ENCODE results near the gene CDK2. TPM values are rescaled to one million over a fixed set of nuclear protein-coding genes. Genes with fewer than 3 reads are reported as not detected.
"Not testable (repeated sequence)": the region's sequence is repeated elsewhere in the genome, so short reads cannot be mapped to it uniquely, and the experiment has no call there.

CDK2 gene
- total RNA-seq = 11.6 TPM
- long read RNA-seq, transcript CDK2-201 (7 exons, 2,296 nt) = major isoform, 13 of 14 reads
- long read RNA-seq, partial matches to known transcripts = 0 of 14 reads
- long read RNA-seq, other reads (novel, unspliced or antisense) = 0 of 14 reads

DNA sequence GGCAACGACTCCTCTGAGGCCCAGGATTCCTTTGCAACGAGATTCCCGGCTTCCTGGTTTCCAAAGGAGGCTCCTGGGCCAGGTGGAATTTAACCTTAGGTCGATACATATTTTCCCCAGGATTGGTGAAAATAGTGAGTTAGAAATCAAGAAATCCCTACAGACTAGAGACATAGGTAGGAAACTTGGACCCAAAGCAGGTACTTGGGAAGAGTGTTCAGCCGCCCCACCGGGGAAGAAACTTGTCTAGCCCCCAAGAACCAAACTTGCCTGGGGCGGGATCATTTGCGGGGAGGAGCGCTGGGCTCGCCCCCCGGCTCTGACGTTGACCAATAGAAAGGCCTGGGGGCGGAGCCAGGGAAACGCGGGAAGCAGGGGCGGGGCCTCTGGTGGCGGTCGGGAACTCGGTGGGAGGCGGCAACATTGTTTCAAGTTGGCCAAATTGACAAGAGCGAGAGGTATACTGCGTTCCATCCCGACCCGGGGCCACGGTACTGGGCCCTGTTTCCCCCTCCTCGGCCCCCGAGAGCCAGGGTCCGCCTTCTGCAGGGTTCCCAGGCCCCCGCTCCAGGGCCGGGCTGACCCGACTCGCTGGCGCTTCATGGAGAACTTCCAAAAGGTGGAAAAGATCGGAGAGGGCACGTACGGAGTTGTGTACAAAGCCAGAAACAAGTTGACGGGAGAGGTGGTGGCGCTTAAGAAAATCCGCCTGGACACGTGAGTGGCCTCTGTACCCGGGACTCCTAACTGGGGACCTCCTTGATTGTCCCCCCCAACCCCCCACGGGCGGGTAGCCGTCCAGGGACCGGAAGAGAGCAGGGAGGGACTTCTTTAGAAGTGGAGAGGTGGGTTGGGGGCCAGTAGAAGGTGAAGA is at the start of gene CDK2:
TSS of gene CDK2 (plus strand) at position 423 of the 874 bp plus-strand sequence. CDS start at position 602, 179 bp downstream.
- intact Hi-C loops (cut with DNase I) = loop anchor here (2.0 kb wide), 1 partner anchor 34 kb away; no protein-coding TSS in a partner anchor
- DNase-seq (ENCODE audit: missing footprints) (peak; percentile 95), ATAC-seq (peak; percentile 95)

GRCh38 chr12:55919032-55919431 is 47.6 kb upstream of the CDK2 start:
- ATAC-seq; DNase-seq (ENCODE audit: missing footprints); intact Hi-C loops (cut with DNase I): not testable (repeated sequence)

GRCh38 chr12:55922126-55922525 is 44.5 kb upstream of the CDK2 start:
- intact Hi-C loops (cut with DNase I) = no loop called here
- ATAC-seq = no peak
- DNase-seq (ENCODE audit: missing footprints) = no peak

- ATAC-seq; intact Hi-C loops (cut with DNase I); DNase-seq (ENCODE audit: missing footprints): not testable (repeated sequence)
Observed at GRCh38 chr12:55923648-55924047, 43.0 kb upstream of the CDK2 start.

DNA sequence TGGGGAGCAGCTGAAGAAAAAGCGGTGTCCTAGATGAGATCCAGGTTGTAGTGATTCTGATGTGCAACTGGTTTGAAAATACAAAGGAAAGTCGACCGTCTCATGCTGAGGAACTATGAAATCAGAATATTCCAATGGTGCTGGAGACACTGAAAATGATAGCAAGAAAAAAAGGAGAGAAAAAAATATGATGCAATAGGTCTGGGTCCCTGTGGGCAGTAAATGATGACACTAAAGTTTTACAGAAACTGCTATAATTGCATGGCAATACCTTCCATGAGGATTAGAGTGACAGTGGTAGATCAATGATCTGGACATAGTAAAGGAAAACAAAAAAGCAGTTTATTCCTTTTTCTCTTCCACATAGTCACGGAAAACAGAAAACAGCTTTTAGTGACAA is 41.3 kb upstream of the CDK2 start:
- no peak for DNase-seq (ENCODE audit: missing footprints)
- intact Hi-C loops (cut with DNase I) = no loop called here
- ATAC-seq = no peak

DNA sequence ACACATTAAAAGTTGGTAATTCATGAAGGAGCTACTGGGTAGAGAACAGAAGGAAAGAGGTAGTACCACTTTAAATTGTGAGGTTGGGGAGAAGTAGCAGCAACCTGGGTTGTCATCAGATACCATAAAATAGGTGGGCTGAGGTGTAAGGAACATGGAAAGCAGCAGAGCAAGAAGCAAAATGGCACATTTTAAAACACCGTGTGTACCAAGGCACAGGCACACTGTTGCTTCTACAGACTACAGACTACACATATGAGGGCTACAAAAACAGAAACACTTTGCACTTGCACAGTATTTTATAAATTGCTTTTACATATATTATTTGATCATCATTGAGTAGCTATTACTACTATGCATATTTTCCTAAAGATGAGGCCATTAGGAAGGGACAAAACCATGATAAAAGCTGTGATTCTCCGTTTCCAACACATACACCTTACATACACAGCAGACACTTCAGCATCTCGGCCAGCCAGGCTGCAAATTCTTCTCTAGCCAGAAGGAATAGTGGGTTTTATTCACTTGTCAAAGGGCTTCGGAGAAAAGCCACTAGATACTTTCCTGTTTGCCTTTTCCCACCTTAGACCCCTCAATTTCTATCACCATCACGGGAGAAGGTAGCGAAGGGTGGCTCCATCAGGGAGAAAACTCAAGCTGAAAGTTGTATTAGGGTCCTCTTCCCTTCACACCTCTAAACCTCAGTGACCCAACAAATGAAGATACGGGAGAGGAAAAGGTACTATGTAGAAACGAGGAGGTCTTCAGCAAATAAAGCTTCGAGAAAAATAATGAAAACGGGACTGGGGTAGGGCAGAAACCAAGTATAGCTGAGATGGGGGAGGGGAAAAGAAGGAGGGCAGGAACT is 40.5 kb upstream of the CDK2 start:
- DNase-seq (ENCODE audit: missing footprints) = no peak
- intact Hi-C loops (cut with DNase I) = loop anchor here (2.0 kb wide), 3 partner anchors 47 to 97 kb away; partner anchors contain the start of gene DNAJC14
- no peak for ATAC-seq

DNA sequence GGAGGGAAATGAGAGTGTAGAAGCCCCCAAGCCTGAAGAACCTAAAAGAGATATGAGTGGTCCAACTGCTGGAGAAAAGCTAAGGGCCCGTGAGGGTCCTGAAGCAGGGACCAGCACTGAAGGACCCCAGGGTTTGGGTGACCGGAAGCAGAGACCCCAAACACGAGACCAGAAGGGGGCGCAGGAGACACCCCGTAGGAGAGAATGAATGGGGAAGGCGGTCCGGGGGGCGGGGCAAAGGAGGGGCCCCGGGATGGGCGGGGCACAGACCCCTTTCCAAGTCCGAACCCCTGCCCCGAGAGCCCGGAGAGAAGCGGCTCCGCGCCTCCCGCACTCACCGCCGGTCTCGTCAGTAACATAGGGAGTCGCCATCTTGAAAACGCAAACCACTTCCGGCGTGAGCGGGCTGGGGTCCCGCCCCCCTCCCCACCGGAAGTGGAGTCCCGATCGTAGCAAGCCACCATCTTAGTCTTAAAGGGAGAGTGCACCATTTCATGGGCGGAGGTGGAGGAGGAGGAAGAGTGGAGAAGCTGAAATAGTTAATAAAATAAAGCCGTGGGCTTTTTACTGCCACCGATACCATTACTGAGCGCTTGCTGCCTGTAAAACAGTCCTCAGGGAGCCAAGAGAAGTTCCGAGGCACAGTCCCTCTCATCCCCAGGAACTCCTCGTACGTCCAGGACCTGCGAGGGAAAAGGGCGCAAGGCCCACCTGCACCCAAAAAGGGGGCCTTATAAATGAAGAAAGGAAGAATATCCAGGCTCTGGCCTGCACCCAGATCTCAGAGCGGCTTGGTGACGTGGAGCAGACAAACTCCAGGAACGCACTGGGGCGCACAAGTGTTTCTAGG is 39.7 kb upstream of the CDK2 start:
- peak; percentile 92 for DNase-seq (ENCODE audit: missing footprints)
- intact Hi-C loops (cut with DNase I) = loop anchor here (2.0 kb wide), 3 partner anchors 46 to 98 kb away; partner anchors contain the start of gene DNAJC14
- ATAC-seq = peak; percentile 88

- intact Hi-C loops (cut with DNase I) = loop anchor here (2.0 kb wide), 3 partner anchors 45 to 99 kb away; partner anchors contain the start of gene DNAJC14
- ATAC-seq = peak; percentile 73
- peak; percentile 90 for DNase-seq (ENCODE audit: missing footprints)
Observed at GRCh38 chr12:55927588-55928502, 38.8 kb upstream of the CDK2 start, which contains the start of gene PYM1. PYM1 (minus strand) TSS chr12:55927894; CDS start chr12:55927761, 133 bp downstream.

GRCh38 chr12:55929306-55929791 is 37.3 kb upstream of the CDK2 start:
- intact Hi-C loops (cut with DNase I) = no loop called here
- ATAC-seq (no peak), DNase-seq (ENCODE audit: missing footprints) (no peak)

DNA sequence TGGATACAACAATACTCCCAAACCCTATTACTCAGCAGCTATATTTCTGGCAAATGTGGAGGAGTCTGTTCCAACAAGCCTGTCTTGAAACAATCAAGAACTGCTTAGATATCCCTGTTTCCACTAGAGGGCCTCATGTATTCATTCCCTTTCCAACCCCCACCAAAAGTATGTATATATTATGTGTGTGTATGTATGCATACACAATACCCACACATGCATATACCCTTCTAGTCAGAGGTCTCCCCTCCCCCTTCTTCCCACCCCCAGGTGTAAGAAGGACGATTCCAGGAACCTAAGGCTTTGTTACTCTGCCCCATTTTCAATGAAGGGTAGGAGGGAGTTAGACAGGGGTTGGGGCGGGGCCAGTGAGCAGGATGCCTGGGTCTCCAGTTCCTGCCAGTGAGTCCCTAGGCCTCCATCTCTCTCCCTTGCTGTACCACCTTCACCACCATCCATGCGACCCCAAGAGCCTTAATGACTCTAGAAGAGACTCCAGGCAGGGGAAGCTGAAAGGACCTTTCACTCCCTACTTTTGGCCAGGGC is 35.8 kb upstream of the CDK2 start, which contains the start of gene DGKA:
TSS of gene DGKA (plus strand) at position 392 of the 546 bp plus-strand sequence. CDS start 5,342 bp downstream, outside the sequence.
- DNase-seq (ENCODE audit: missing footprints) = no peak
- intact Hi-C loops (cut with DNase I) = no loop called here
- ATAC-seq = no peak

DNA sequence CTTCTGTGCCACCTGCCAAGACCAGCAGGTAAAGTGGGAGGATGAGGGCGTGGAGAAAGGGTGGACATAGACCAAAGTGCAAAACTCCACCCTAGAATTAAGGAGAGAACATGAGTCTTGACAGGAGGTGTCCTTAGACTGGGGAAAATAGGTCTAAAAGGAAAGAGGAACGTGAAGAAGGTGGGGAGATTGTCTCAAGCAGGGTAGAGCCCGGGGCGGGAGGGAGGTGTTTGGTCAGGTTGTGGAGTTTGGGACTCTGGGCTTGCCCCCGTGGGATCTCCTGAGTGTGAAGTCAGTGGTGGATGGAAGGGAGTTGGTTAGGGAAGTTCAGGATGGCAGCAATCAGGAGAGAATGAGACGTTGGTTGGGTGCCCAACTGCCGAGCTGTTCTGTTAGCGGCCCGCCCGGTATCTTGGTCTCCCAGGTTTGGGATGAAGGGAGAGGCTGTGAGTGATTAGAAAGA is 35.3 kb upstream of the CDK2 start:
- DNase-seq (ENCODE audit: missing footprints) = peak; percentile 73
- intact Hi-C loops (cut with DNase I) = no loop called here
- ATAC-seq = no peak

DNA sequence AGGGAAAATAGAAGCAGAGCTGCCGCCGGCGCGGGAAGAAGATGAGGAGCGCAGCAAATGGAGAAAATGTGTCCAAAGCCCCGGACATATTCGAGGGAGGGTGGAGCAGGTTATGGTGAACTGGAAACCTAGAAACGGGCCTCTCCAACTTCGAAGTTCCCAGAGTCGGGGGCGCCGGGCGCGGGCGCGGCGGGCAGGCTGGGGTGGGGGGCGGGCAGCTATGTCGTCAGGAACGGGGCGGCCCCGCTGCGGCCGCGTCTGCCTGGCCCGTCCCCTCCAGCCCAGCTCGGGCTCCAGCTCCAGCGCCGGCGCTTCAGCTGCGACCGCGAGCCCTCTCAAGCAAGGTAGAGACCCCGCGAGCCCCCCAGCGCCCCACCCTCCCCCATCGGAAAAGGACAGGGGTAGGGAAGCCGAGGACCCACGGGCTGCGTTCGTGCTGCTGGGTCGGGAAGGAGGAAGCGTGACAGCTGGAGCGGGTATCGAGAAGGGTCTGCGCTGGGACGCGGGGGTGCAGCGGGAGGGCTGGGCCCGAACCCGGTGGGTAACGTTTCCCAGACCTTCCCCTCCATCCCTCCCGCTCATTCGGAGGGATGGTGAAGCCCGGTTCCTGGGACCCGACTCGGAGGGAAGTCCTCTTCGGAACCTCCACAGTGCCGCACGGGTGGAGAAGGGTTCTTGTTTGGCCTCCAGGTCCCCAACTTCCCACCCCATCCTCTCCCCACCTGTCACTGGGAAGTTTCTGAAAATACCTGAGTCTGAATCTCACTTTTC is 34.7 kb upstream of the CDK2 start:
- ATAC-seq (peak; percentile 45), DNase-seq (ENCODE audit: missing footprints) (peak; percentile 87)
- intact Hi-C loops (cut with DNase I) = loop anchor here (2.0 kb wide), 1 partner anchor 35 kb away; the partner anchor contains the start of genes CDK2 and PMEL

DNA sequence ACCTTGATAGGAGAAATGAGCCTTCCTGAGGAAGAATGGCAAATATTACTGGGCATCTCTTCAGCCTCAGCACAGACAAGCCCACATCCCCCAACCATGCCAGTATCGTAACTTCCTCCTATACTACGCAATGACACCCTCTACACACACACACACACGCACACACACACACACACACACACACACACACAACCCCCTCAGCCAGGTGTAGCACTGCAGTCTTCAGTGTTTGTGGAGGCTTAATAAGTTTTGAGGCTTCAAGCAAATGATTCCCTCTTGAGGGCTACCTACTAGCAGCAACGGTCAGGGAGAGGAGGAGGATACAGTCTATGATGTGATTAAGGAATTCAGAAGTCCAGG is 34.1 kb upstream of the CDK2 start:
- intact Hi-C loops (cut with DNase I) = loop anchor here (2.0 kb wide), 1 partner anchor 34 kb away; the partner anchor contains the start of genes CDK2 and PMEL
- no peak for ATAC-seq
- no peak for DNase-seq (ENCODE audit: missing footprints)

DNA sequence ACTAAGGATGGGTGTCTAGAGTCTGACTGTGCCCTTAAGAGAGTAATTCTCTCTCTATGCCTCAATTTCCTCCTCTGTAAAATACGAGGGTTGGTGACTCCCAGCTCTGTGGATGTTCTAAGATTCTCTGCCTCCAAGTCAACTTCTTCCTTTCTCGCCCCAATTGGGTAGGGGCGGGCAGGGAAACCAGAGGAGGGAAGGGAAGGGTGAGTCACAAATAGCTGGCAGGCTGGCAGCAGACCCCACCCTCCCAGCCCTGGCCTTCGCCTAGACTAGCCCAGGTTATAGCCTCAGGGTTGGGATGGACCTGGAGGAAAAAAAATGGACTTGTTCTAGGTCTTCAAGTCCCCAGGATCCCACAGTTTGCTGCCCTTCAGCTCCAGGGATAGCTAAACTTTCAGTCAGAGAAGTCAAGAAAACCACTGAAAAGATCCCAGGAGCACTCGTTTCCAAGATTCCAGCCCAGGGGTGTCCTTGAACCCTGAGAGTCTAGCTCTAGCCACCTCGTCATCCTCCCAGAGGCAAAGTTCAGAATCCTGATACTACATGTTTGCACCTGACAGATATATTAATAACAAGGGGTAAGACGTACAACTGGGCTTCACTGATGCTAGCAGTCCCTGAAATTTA is 33.3 kb upstream of the CDK2 start:
- DNase-seq (ENCODE audit: missing footprints) = no peak
- intact Hi-C loops (cut with DNase I) = loop anchor here (2.0 kb wide), 1 partner anchor 34 kb away; the partner anchor contains the start of genes CDK2 and PMEL
- no peak for ATAC-seq
